ENCODE results near the gene PACS1.

GRCh38 chr11:66243782-66244535, 173.9 kb downstream of the PACS1 start:
- TF ChIP-seq, protein P1, sequence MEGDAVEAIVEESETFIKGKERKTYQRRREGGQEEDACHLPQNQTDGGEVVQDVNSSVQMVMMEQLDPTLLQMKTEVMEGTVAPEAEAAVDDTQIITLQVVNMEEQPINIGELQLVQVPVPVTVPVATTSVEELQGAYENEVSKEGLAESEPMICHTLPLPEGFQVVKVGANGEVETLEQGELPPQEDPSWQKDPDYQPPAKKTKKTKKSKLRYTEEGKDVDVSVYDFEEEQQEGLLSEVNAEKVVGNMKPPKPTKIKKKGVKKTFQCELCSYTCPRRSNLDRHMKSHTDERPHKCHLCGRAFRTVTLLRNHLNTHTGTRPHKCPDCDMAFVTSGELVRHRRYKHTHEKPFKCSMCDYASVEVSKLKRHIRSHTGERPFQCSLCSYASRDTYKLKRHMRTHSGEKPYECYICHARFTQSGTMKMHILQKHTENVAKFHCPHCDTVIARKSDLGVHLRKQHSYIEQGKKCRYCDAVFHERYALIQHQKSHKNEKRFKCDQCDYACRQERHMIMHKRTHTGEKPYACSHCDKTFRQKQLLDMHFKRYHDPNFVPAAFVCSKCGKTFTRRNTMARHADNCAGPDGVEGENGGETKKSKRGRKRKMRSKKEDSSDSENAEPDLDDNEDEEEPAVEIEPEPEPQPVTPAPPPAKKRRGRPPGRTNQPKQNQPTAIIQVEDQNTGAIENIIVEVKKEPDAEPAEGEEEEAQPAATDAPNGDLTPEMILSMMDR (optimal IDR thresholded peaks at IDR 0.05 in 1 of 3, IDR thresholded peaks at IDR 0.05 in 1 of 3, conservative IDR thresholded peaks at IDR 0.05 in 1 of 3; ENCODE audit: extremely low read depth in 1 of 3, insufficient read depth in 2 of 3, low read length in 3 of 3), result no peak
- TF ChIP-seq EZH2 (IDR thresholded peaks at IDR 0.05; ENCODE audit: low read length), result no peak
